H9 (cell line): ENCODE results near the gene CHIC1. TPM values are rescaled to one million over a fixed set of nuclear protein-coding genes. Genes with fewer than 3 reads are reported as not detected.
A peak's percentile ranks its signal among the peaks of the same experiment; 100 is the strongest.
"Not testable (repeated sequence)": the region's sequence is repeated elsewhere in the genome, so short reads cannot be mapped to it uniquely, and the experiment has no call there.

ENCODE experiments used
- DNase-seq: peaks from one replicate; pipeline ENCODE4 v3.0.0-alpha.2; 2017
- H2AFZ ChIP-seq: one replicate; pipeline ENCODE4 v1.6.1; 2013; ENCODE audit warnings: mild to moderate bottlenecking, low read length, control low read depth, moderate library complexity
- H2AK5ac ChIP-seq: 2 replicates; pipeline ENCODE4 v1.6.1; 2013; ENCODE audit warnings: low read length, control low read depth, mixed read lengths; ENCODE audit not compliant: insufficient read length
- H2BK120ac ChIP-seq: one replicate; pipeline ENCODE4 v1.6.1; 2013; ENCODE audit warnings: low read depth, mild to moderate bottlenecking, low read length, control low read depth, inconsistent platforms; ENCODE audit not compliant: poor library complexity, severe bottlenecking
- H2BK12ac ChIP-seq: 2 replicates; pipeline ENCODE4 v1.6.1; 2013; ENCODE audit warnings: low read length, control low read depth, mixed read lengths, low read depth; ENCODE audit not compliant: insufficient read length
- H2BK15ac ChIP-seq: 2 replicates; pipeline ENCODE4 v1.6.1; 2013; ENCODE audit warnings: low read depth, low read length, control low read depth
- H2BK20ac ChIP-seq: one replicate; pipeline ENCODE4 v1.6.1; 2013; ENCODE audit warnings: low read depth, mild to moderate bottlenecking, low read length, control low read depth, inconsistent platforms; ENCODE audit not compliant: poor library complexity, severe bottlenecking
- H2BK5ac ChIP-seq: 2 replicates; pipeline ENCODE4 v1.6.1; 2013; ENCODE audit warnings: low read length, control low read depth, mixed read lengths; ENCODE audit not compliant: insufficient read length
- H3K14ac ChIP-seq: 2 replicates; pipeline ENCODE4 v1.6.1; 2013; ENCODE audit warnings: low read length, control low read depth; ENCODE audit not compliant: insufficient read depth
- H3K18ac ChIP-seq: 2 replicates; pipeline ENCODE4 v1.6.1; 2013; ENCODE audit warnings: low read depth, mild to moderate bottlenecking, mixed read lengths, low read length, control low read depth; ENCODE audit not compliant: insufficient read length
- H3K23ac ChIP-seq: 2 replicates; pipeline ENCODE4 v1.6.1; 2013; ENCODE audit warnings: low read length, control low read depth, mixed read lengths, low read depth; ENCODE audit not compliant: insufficient read length
- H3K23me2 ChIP-seq: 2 replicates; pipeline ENCODE4 v1.6.1; 2013; ENCODE audit warnings: low read depth, mild to moderate bottlenecking, mixed read lengths, low read length, control low read depth; ENCODE audit not compliant: insufficient read length, poor library complexity, severe bottlenecking
- H3K27ac ChIP-seq: 2 replicates; pipeline ENCODE4 v1.5.1; 2013; ENCODE audit warnings: low read length, control low read depth, mixed read lengths, low read depth; ENCODE audit not compliant: insufficient read length
- H3K27me3 ChIP-seq: 2 replicates; pipeline ENCODE4 v1.6.1; 2013; ENCODE audit warnings: low read length, control low read depth, inconsistent platforms; ENCODE audit not compliant: insufficient read depth
- H3K4ac ChIP-seq: 2 replicates; pipeline ENCODE4 v1.6.1; 2013; ENCODE audit warnings: low read depth, mild to moderate bottlenecking, control low read depth, inconsistent platforms, low read length, moderate library complexity
- H3K4me1 ChIP-seq: 2 replicates; pipeline ENCODE4 v1.6.1; 2013; ENCODE audit warnings: low read length, control low read depth, inconsistent platforms; ENCODE audit not compliant: insufficient read depth
- H3K4me2 ChIP-seq: 2 replicates; pipeline ENCODE4 v1.6.1; 2013; ENCODE audit warnings: low read length, control low read depth, mixed read lengths; ENCODE audit not compliant: insufficient read length, insufficient read depth
- H3K56ac ChIP-seq: 2 replicates; pipeline ENCODE4 v1.6.1; 2013; ENCODE audit warnings: low read depth, mild to moderate bottlenecking, mixed read lengths, low read length, control low read depth; ENCODE audit not compliant: insufficient read length
- H3K79me1 ChIP-seq: 2 replicates; pipeline ENCODE4 v1.6.1; 2013; ENCODE audit warnings: low read depth, mild to moderate bottlenecking, moderate library complexity, low read length, control low read depth, inconsistent platforms; ENCODE audit not compliant: insufficient read depth, poor library complexity, severe bottlenecking
- H3K79me2 ChIP-seq: 2 replicates; pipeline ENCODE4 v1.6.1; 2013; ENCODE audit warnings: low read length, control low read depth, inconsistent platforms; ENCODE audit not compliant: insufficient read depth
- H3K9ac ChIP-seq: 2 replicates; pipeline ENCODE4 v1.6.1; 2013; ENCODE audit warnings: low read length, control low read depth, mixed read lengths; ENCODE audit not compliant: insufficient read length; ENCODE audit errors: extremely low read depth
- H3K9me3 ChIP-seq: one replicate; pipeline ENCODE4 v1.6.1; 2013; ENCODE audit warnings: low read depth, low read length, inconsistent platforms; ENCODE audit not compliant: control insufficient read depth
- H3T11ph ChIP-seq: one replicate; pipeline ENCODE4 v1.6.1; 2013; ENCODE audit warnings: mild to moderate bottlenecking, low read length, control low read depth, inconsistent platforms
- H4K20me1 ChIP-seq: one replicate; pipeline ENCODE4 v1.6.1; 2013; ENCODE audit not compliant: control insufficient read depth, insufficient read length, insufficient read depth
- H4K5ac ChIP-seq: 2 replicates; pipeline ENCODE4 v1.6.1; 2013; ENCODE audit warnings: low read depth, mild to moderate bottlenecking, mixed read lengths, low read length, control low read depth; ENCODE audit not compliant: insufficient read length
- H4K8ac ChIP-seq: replicated peaks from 2 replicates; pipeline ENCODE4 v1.6.1; 2013; ENCODE audit warnings: low read length, control low read depth, mixed read lengths, low read depth; ENCODE audit not compliant: insufficient read length
- H4K91ac ChIP-seq: 2 replicates; pipeline ENCODE4 v1.6.1; 2013; ENCODE audit warnings: low read depth, mild to moderate bottlenecking, moderate library complexity, mixed read lengths, low read length, control low read depth; ENCODE audit not compliant: insufficient read length
- H3K27ac Mint-ChIP-seq, 3 experiments: 2 replicates in 2 of 3; 3 replicates in 1 of 3; pipeline ENCODE4 v1.8.0; 2020 to 2021; ENCODE audit warnings: mixed read lengths in 3 of 3, mild to moderate bottlenecking in 1 of 3, moderate library complexity in 1 of 3
- H3K27me3 Mint-ChIP-seq: 2 replicates; pipeline ENCODE4 v1.8.0; 2021; ENCODE audit warnings: low read depth, mild to moderate bottlenecking, moderate library complexity, mixed read lengths
- H3K36me3 Mint-ChIP-seq, 3 experiments: 2 replicates in 2 of 3; 3 replicates in 1 of 3; pipeline ENCODE4 v1.8.0; 2020 to 2021; ENCODE audit warnings: low read depth in 3 of 3, mixed read lengths in 3 of 3; ENCODE audit not compliant: insufficient read depth in 1 of 3
- H3K4me1 Mint-ChIP-seq, 2 experiments: 2 replicates each; pipeline ENCODE4 v1.8.0; 2020; ENCODE audit warnings: mixed read lengths in 2 of 2
- H3K4me3 Mint-ChIP-seq, 2 experiments: 2 replicates in 1 of 2; 3 replicates in 1 of 2; pipeline ENCODE4 v1.8.0; 2020 to 2021; ENCODE audit warnings: mild to moderate bottlenecking in 2 of 2, mixed read lengths in 2 of 2, moderate library complexity in 1 of 2
- H3K9me3 Mint-ChIP-seq, 2 experiments: 2 replicates in 1 of 2; 3 replicates in 1 of 2; pipeline ENCODE4 v1.8.0; 2020; ENCODE audit warnings: mild to moderate bottlenecking in 2 of 2, mixed read lengths in 2 of 2, moderate library complexity in 1 of 2
- CTCF ChIP-seq: fragments of 200-600 bp; sonication (generic); conservative IDR thresholded peaks from 3 replicates; pipeline ENCODE4 v1.8.0; 2021; ENCODE audit warnings: antibody characterized with exemption, mild to moderate bottlenecking
- WGBS: extraction: QIAGEN DNeasy Blood & Tissue Kit; methylation state at CpG from one replicate; pipeline ENCODE4 v1.1.7; 2013; ENCODE audit warnings: missing lambda C conversion rate, low lambda C conversion rate, mixed read lengths; ENCODE audit not compliant: insufficient read length; ENCODE audit errors: extremely low coverage; 5-methylcytosine and 5-hydroxymethylcytosine counted together
- long read RNA-seq: library from polyadenylated mRNA; unstranded; transcript quantifications from one replicate; pipeline ENCODE4 v2.0.0, GENCODE V29; 2020
- total RNA-seq: library from RNA; stranded (reverse); gene quantifications from 2 replicates; pipeline ENCODE4 v1.2.1, GENCODE V29; 2021

The CHIC1 gene
- total RNA-seq = 17.2 and 18.2 TPM in 2 replicates
- long read RNA-seq, full-length matches to known transcripts = 3 of 5 reads
- long read RNA-seq, partial matches to known transcripts = 1 of 5 reads
- long read RNA-seq, other reads (novel, unspliced or antisense) = 1 of 5 reads

GRCh38 chrX:73562984-73563737 lies at the start of gene CHIC1:
TSS of gene CHIC1 (plus strand) at chrX:73563197. CDS start at chrX:73563285, 88 bp downstream.
- Mint-ChIP-seq H3K27ac (peak within 1 kb of the TSS; percentile 93 to 99 (median 98)), H3K4me1 (peaks cover 3 to 6% of the 10 kb centered on the region in 2 experiments; a peak in 2 of 4 replicates), H3K27me3 (no peaks in the 10 kb centered on the region), H3K9me3 (peaks cover 0 to 6% of the 10 kb centered on the region in 2 experiments; a peak in 4 of 5 replicates), H3K4me3 (peak within 1 kb of the TSS; percentile 91 to 96), H3K36me3 (peaks cover 0 to 5% (median 1%) of the 10 kb centered on the region in 3 experiments; a peak in 3 of 7 replicates)
- H4K91ac ChIP-seq = no peak within 1 kb of the TSS
- no peak within 1 kb of the TSS for H3K23ac ChIP-seq
- H3T11ph ChIP-seq = no peak within 1 kb of the TSS
- no peak within 1 kb of the TSS for H4K8ac ChIP-seq
- H2AFZ ChIP-seq = no peak within 1 kb of the TSS
- H3K9ac ChIP-seq = peak within 1 kb of the TSS; percentile 60
- DNase-seq = peak; percentile 85
- no peak within 1 kb of the TSS for H3K4ac ChIP-seq
- H3K27me3 ChIP-seq = no peaks in the 10 kb centered on the region
- H3K27ac ChIP-seq = no peak within 1 kb of the TSS
- no peak within 1 kb of the TSS for H2BK15ac ChIP-seq
- no peak within 1 kb of the TSS for H2BK5ac ChIP-seq
- no peaks in the 10 kb centered on the region for H3K23me2 ChIP-seq
- no peak within 1 kb of the TSS for H3K56ac ChIP-seq
- no peak within 1 kb of the TSS for H2AK5ac ChIP-seq
- no peaks in the 10 kb centered on the region for H3K4me1 ChIP-seq
- H3K18ac ChIP-seq = peak within 1 kb of the TSS; percentile 6
- H2BK120ac ChIP-seq = no peak within 1 kb of the TSS
- no peaks in the 10 kb centered on the region for H3K9me3 ChIP-seq
- H2BK20ac ChIP-seq = no peak within 1 kb of the TSS
- H3K14ac ChIP-seq = peak within 1 kb of the TSS; percentile 27
- TF ChIP-seq CTCF = no peak
- no peaks in the 10 kb centered on the region for H4K20me1 ChIP-seq
- H3K4me2 ChIP-seq = peak within 1 kb of the TSS; percentile 37
- H4K5ac ChIP-seq = peak within 1 kb of the TSS; percentile 69
- no peaks in the 10 kb centered on the region for H3K79me1 ChIP-seq
- no peak within 1 kb of the TSS for H2BK12ac ChIP-seq
- no CpG with 5 or more reads among the region's 51 CpGs for WGBS
- no peaks in the 10 kb centered on the region; the same call in 1 of the 2 replicates for H3K79me2 ChIP-seq

GRCh38 chrX:73522823-73523222 lies 40.2 kb upstream of the CHIC1 start:
- not testable (repeated sequence) for H3K27ac Mint-ChIP-seq, H4K20me1 ChIP-seq, H3K4me3 Mint-ChIP-seq, H2BK12ac ChIP-seq, H3K79me2 ChIP-seq, H3K4me2 ChIP-seq, H3T11ph ChIP-seq, H4K8ac ChIP-seq, H2AK5ac ChIP-seq, H3K9me3 ChIP-seq, H3K27me3 ChIP-seq, H2BK20ac ChIP-seq, H3K56ac ChIP-seq, H2AFZ ChIP-seq, H2BK15ac ChIP-seq, H2BK5ac ChIP-seq, H3K18ac ChIP-seq, H4K5ac ChIP-seq, H3K23me2 ChIP-seq, DNase-seq, H3K27ac ChIP-seq, H3K9ac ChIP-seq, H3K79me1 ChIP-seq, H3K23ac ChIP-seq, H3K27me3 Mint-ChIP-seq, H3K4ac ChIP-seq, H4K91ac ChIP-seq, H3K4me1 ChIP-seq, H3K14ac ChIP-seq, H2BK120ac ChIP-seq
- Mint-ChIP-seq H3K4me1 (peaks cover 26 to 30% of the 10 kb centered on the region in 2 experiments), H3K9me3 (peaks cover 32 to 40% of the 10 kb centered on the region in 2 experiments), H3K36me3 (peaks cover 20 to 40% (median 22%) of the 10 kb centered on the region in 3 experiments)
- no CpG with 5 or more reads among the region's 2 CpGs for WGBS
